Myocyte (in vitro differentiated cells): ENCODE results near the gene EEF1A2. TPM values are rescaled to one million over a fixed set of nuclear protein-coding genes. Genes with fewer than 3 reads are reported as not detected.

Experiments
- DNase-seq: peaks from one replicate; pipeline ENCODE4 v3.0.0-alpha.2; 2012; ENCODE audit warnings: low read depth
- polyA plus RNA-seq: library from polyadenylated mRNA; unstranded; fragments of >200 nt; gene quantifications from one replicate; pipeline ENCODE4 v1.2.1, GENCODE V29; 2012; ENCODE audit warnings: missing spikeins
- total RNA-seq: library from RNA; depleted of rRNA; stranded (reverse); fragments of >200 nt; gene quantifications from 2 replicates; pipeline ENCODE4 v1.2.3, GENCODE V29; 2014

The EEF1A2 gene
- 456 and 555 TPM in 2 replicates for total RNA-seq
- 87.3 TPM for polyA plus RNA-seq

DNA sequence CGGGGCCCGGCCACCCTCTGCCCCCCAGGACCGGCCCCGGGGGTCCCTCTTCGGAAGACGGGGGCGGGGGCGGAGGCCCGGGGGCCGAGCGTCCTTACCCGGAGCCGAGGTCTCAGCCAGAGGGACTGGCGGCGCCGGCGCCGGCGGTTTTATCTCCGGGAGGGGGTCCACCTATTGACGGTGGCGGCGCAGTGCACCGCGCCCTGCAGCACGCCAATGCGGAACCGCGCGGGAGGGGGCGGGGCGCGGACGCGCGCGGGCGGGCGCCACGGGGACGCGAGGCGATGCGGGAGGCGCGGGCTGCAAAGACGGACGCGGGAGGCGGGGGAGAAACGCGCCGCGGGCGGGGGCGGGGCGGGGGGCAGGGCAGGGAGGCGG, at the start of gene EEF1A2:
Gene EEF1A2, minus strand, starts transcription at position 124 of the 378 bp plus-strand sequence. CDS start 1,320 bp downstream, outside the sequence.
- DNase-seq = peak; percentile 45

DNA sequence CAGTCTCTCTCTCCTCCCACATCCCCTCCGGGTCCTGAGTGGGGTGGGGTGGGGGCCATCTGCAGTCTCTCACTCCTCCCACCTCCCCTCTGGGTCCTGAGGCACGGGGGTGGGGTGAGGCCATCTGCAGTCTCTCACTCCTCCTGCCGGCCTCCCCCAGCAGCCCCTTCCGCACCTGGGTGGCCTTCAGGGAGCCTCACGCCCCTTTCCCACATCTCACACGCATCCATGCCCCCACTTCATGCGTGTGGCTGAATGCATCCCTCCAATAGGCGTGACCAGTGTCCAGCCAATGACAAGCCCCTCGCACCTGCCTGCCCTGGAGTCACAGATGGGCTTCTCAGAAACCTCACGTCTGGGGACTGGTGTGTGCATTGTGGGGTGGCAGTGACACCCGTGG, 49.7 kb upstream of the EEF1A2 start:
- DNase-seq = no peak

DNA sequence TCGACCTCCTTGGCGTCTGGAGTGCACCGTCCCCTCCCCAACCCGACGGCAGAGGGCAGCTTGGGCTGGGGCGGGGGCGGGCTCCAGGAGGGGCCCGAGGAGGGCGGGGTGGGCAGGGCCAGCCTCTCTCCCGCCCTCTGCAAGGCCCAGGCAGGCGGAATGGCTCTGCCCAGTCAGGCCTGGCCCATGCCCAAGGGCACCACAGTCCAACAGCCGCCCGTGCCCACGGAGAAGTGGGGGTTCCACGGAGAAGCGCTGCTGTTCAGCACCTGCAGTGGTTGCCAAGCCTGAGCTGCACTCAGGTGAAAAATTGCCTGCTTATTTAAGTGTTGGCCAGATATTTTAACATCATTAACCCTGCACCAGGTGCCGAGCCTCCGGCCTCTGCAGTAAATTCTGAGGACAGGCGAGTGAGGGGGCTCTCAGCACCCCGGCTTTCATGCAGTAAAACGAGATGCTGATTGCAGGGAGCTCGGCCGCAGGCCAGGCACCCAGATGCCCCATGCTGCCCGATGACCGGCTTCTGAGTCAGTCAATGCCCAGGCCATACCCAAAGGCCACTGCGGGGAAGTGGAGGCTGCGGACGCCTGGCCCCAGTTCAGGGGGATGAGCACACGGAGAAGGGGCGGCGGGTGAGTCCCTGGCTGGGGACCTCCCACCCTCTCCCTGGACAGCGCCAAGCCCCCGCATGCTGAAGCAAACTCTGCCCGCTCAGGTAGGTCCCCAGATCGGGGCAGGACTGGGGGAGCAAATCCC, 49.0 kb upstream of the EEF1A2 start, which contains the start of gene SRMS:
Gene SRMS, minus strand, starts transcription at position 25 of the 756 bp plus-strand sequence. CDS start 286 bp downstream, outside the sequence.
- DNase-seq = no peak

- DNase-seq = no peak
Observed at GRCh38 chr20:63546956-63547724, 48.3 kb upstream of the EEF1A2 start.

DNA sequence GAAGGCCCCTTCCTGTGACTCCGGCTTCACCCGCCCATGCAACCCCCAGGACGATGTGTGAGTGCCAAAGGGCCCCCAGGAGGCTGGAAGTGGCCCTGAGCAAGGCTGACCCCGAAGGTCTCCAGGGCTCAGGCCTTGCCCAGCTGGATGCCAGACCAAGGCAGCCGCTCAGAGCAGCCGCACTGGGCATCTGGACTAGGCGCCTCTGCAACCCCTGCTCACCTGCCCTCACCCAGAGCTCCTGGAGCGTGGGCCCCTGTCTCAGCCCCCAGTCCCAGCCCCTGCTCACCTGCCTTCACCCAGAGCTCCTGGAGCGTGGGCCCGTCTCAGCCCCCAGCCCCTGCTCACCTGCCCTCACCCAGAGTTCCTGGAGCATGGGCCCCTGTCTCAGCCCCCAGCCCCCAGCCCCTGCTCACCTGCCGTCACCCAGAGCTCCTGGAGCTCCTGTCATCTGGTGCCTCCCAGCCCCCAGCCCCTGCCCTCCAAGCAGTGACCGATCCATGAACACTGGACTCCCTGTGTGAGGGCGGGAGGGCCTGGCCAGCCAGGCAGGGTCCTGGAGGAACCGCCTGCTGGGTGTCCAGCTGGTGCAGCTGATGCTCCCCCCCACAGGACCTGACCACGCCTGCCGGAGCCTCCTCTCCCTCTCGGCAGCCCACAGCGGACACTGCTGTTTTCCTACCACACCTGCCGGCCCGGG, 47.5 kb upstream of the EEF1A2 start:
- DNase-seq = no peak

DNA sequence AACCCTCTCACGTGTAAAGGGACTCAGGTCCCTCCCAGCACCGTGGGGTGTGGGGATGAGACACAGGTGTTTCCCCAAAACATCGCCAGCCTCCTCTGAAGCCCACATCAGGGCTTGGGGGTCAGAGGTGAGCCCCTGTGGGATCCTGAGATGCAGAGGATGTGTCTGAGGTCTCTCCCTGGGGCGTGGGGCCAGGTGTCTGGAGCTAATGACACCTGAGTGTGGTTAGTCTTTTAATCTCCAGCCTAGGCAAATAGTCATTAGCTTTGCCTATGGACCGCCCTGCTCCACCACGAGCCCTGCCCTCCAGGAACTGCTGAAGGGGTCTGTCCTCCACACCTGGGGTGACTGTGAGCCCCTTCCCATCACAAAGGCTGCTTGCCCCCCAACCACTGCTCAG, 46.9 kb upstream of the EEF1A2 start:
- no peak for DNase-seq

DNA sequence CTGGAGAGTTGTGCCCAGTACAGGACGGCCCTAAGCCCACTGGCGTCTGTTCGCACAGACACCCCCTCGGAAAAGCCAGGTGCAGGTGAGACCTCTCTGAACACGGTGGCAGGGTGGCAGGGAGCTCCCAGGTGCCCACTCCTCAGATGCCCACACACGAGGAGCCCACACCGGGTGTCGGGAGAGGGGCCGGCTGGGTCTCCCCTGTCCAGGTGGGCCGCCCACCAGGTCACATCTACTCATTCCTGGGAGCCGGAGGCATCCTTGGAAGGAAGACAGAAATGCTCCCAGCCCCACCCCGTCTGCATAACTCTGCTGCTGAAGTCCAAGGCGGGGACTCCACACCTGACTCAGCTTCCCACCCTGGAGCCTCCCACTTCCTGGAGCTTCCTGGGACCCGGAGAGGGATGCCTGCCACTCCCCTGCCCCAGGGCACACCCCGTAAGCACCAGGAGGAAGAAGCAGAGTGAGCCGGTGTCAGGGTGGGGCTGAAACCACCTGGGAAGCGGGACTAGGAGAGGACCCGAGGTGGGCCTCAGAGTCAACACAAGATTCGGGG, 46.2 kb upstream of the EEF1A2 start:
- DNase-seq = no peak

GRCh38 chr20:63544241-63544957, 45.5 kb upstream of the EEF1A2 start:
- no peak for DNase-seq

DNA sequence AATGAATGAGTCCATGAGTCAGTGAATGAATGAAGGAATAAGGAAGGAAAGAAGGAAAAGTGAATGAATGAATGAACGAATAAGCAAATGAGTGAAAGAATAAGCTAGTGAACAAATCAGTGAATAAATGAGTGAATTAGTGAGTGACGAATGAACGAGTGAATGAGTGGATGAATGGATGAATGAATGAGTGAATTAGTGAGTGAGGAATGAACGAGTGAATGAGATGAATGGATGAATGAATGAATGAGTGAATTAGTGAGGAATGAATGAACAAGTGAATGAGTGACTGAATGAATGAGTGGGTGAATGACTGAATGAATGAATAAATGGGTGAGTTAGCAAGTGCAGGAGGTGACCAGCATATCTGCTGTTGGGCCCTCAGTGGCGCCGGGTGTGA, 44.9 kb upstream of the EEF1A2 start:
- no peak for DNase-seq

DNA sequence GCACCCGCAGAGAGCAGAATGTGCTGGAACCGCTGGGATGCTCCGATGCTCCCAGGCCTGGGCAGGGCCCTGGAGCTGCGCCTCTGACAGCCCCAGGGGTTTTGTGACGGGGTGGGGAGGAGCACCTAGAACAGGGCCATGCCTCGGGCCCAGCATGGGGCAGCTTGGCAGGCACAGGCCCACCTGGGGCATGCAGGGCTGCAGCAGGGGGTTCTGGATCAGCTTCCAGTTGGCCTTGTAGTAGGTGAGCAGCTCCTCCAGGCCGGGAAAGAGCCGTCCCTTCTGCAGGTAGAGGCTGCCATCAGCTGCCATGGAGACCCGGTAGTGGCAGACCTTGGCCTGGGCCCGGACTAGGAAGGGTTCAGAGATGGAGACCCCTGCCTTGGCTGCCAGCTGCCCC, 44.2 kb upstream of the EEF1A2 start:
- DNase-seq = no peak

DNA sequence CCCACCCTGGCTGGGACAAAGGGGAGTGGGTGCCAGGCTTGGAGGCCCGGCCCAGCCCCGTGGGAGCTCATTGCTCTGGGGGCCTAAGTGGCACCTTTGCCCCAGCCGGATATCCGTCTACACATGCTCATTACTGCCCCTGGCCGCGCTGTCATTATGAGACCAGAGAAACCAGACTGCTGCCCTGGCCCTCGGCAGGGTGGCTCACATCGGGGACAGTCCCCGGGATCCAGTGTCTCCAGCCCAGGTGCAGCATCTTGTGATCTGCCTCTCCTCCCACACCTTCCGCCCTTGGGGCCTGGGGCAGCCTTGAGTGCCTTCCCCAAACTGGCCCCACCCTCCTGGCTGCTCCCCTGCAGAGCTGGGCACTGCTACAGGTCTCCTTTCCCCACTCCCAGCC, 43.8 kb upstream of the EEF1A2 start:
- no peak for DNase-seq

DNA sequence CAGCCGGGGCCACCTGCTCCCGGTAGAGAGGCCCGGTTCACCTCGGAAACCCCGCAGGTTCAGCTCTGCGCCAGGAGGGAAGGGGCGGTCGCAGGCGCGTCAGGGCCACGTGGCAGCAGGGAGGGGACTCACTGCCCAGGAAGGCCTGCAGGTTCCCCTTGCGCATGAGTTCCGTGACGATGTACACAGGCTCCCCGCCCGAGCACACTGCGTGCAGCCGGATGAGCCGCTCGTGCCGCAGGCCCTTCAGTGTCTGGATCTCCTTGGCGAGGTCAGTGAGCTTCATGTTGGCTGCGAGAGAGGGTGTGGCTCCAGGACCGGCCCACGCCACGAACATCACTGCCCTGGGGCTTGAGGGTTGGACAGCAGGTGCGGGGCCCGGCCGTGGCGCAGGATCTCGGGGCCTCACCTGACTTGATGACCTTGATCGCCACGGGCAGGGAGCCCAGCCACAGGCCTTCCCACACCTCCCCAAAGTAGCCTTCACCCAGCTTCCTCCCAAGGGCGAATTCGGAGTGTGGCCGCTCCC, 43.2 kb upstream of the EEF1A2 start:
- no peak for DNase-seq

DNA sequence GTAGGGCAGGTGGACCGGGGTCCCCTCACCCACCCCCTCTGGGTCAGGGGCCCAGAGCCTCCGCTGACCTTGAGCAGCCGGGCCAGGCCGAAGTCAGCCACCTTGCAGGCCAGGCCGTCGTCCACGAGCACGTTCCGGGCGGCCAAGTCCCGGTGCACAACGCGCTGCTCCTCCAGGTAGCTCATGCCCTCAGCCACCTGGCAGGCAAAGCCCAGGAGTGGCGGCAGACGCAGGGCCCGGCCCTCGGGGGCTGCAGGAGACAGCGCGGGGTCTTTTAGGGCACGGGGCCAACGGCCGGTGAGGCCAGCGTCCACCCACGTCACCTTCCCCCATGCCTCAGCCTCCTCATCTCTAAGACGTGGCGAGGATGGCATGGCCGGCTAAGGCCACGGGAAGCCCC, 42.5 kb upstream of the EEF1A2 start:
- DNase-seq = no peak

DNA sequence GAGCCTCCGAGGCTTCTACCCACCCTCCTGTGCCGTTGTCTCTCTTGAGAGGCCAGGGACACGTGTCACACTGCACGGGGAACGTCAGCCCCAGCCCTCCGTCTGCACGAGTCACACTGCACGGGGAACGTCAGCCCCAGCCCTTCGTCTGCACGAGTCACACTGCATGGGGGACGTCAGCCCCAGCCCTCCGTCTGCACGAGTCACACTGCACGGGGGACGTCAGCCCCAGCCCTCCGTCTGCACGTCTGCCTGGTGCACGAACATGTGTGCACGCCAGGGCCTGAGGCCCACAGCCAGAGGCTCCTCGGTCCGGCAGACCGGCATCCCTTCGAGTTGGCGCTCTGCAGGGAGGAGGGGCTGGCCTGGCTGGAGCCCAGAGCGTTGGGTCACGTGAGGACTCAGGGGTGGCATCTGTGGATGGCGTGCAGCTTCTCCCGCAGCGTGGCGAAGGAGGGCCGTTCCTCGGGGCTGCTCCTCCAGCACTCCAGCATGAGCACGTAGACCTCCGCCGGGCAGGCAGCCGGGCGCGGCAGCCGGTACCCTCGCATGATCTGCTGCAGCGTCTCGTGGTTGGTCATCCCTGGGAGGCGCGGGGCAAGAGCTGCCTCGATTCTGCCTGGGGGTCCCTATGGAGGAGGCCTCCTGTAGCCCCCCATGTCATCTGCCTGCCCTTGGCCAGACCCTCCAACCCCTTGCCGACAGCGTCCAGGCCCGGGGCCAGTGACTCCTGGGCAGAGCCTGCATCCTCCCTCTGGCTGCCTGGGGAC, 41.7 kb upstream of the EEF1A2 start:
- DNase-seq = no peak

DNA sequence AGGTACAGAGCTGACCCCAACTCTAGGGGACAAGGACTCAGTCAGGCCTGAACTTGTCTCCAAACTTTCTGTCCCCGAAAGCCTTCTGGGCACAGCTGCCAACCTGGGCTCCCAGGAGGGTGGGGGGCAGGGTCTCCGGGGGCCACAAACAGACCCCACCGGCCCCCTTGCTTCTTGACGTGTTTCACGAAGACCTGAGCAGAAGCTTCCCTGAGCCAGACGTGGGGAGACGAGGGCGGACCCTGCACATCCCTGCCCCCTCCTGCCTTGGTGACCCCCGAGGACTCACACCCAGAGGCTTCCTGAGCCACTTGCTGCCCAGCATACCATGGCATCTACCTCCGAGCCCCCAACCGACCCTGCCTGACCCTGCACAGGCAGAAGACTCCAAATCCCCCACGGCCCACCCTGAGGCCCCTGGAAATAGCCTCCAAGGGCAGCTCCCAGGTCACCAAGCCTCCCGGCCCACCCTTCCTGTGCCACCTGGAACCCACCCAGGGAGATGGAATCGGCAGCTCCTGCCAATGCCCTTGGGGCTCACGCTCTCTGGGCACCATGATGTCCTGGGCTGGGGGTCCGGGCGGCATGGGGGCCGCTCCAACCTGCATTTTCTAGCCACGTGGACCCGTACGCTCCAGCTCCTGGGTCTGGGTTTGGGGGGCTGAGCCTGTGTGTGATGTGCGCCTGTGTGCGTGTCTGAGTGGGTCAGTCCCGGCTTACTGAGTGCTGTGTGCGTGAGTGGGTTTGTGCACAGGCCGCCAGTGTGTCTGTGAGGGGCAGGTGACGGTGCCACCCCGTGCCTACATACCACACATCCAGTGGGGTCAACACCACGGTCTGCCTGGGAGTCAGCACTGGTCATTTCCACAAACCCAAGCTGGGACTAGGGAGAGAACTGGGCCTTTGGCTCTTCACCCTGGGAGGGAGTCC, 40.8 kb upstream of the EEF1A2 start:
- no peak for DNase-seq

- DNase-seq = no peak
Observed at GRCh38 chr20:63539092-63539430, 40.2 kb upstream of the EEF1A2 start.

- no peak for DNase-seq
Observed at GRCh38 chr20:63538204-63539091, 39.6 kb upstream of the EEF1A2 start.
